Colonic mucosa (tissue), 4 donors: Measurements from ENCODE around the gene DBH. TPM values are rescaled to one million over a fixed set of nuclear protein-coding genes. Genes with fewer than 3 reads are reported as not detected.

Experiments used
- DNase-seq: peaks from one replicate; pipeline ENCODE4 v3.0.0-alpha.2; 2020
- H3K27ac ChIP-seq: fragments of 200-600 bp; one replicate; pipeline ENCODE4 v1.8.0; 2021
- H3K27me3 ChIP-seq: fragments of 200-600 bp; one replicate; pipeline ENCODE4 v1.8.0; 2021
- H3K36me3 ChIP-seq: fragments of 200-600 bp; one replicate; pipeline ENCODE4 v1.8.0; 2021
- H3K4me1 ChIP-seq: fragments of 200-600 bp; one replicate; pipeline ENCODE4 v1.8.0; 2021; ENCODE audit warnings: mild to moderate bottlenecking
- H3K4me3 ChIP-seq: fragments of 200-600 bp; one replicate; pipeline ENCODE4 v1.8.0; 2021
- H3K9ac ChIP-seq, 2 donors: one replicate each; pipeline ENCODE4 v1.7.0; 2013; ENCODE audit warnings: control low read depth in 2 of 2, low read depth in 2 of 2, low read length in 2 of 2
- H3K9me3 ChIP-seq: fragments of 200-600 bp; one replicate; pipeline ENCODE4 v1.8.0; 2021
- intact Hi-C: fragments of 100-400 bp; cut with DNase I; formaldehyde crosslinking; loops from one replicate; pipeline ENCODE4 v1.14.1; 2022
- total RNA-seq, 2 donors: library from RNA; stranded (reverse); fragmentation: NEBNext Ultra II Directional in 1 of 2; extraction: Animal tissue kit (Norgen Biotek cat#: 25700) in 1 of 2; gene quantifications; one replicate each; pipeline ENCODE4 v1.2.1, GENCODE V29; 2021
- TF ChIP-seq, protein P1 (sequence below): fragments of 200-600 bp; IDR thresholded peaks from one replicate; pipeline ENCODE4 v1.8.0; 2022; ENCODE audit warnings: antibody characterized with exemption, mild to moderate bottlenecking
- donor health status: healthy.
- donor health status: DM: no; HTN: no; CAD: no.
- donor health status: DM: no; HTN: no; CAD: no.

The DBH gene
- total RNA-seq, 2 donors from 2014 or later = not detected

- Histone ChIP-seq H3K9ac (no peak overlapping the region), H3K27ac (no peak overlapping the region), H3K4me1 (no peaks in the 10 kb centered on the region), H3K36me3 (no peaks in the 10 kb centered on the region), H3K9me3 (no peaks in the 10 kb centered on the region), H3K4me3 (no peak overlapping the region), H3K27me3 (no peaks in the 10 kb centered on the region)
- DNase-seq = no peak
- TF ChIP-seq, protein P1, sequence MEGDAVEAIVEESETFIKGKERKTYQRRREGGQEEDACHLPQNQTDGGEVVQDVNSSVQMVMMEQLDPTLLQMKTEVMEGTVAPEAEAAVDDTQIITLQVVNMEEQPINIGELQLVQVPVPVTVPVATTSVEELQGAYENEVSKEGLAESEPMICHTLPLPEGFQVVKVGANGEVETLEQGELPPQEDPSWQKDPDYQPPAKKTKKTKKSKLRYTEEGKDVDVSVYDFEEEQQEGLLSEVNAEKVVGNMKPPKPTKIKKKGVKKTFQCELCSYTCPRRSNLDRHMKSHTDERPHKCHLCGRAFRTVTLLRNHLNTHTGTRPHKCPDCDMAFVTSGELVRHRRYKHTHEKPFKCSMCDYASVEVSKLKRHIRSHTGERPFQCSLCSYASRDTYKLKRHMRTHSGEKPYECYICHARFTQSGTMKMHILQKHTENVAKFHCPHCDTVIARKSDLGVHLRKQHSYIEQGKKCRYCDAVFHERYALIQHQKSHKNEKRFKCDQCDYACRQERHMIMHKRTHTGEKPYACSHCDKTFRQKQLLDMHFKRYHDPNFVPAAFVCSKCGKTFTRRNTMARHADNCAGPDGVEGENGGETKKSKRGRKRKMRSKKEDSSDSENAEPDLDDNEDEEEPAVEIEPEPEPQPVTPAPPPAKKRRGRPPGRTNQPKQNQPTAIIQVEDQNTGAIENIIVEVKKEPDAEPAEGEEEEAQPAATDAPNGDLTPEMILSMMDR = no peak
- intact Hi-C loops = no loop called here
These were observed 3.1 kb upstream of the DBH start for GRCh38 chr9:133632806-133633680.

GRCh38 chr9:133633681-133634080 is 2.5 kb upstream of the DBH start:
- Histone ChIP-seq H3K36me3 (no peaks in the 10 kb centered on the region), H3K9ac (no peak overlapping the region), H3K4me3 (no peak overlapping the region), H3K27me3 (no peaks in the 10 kb centered on the region), H3K27ac (no peak overlapping the region), H3K4me1 (no peaks in the 10 kb centered on the region), H3K9me3 (no peaks in the 10 kb centered on the region)
- no peak for DNase-seq
- TF ChIP-seq, protein P1 = no peak
- intact Hi-C loops = no loop called here

GRCh38 chr9:133634081-133634691 is 2.0 kb upstream of the DBH start:
- Histone ChIP-seq H3K27ac (no peak overlapping the region), H3K36me3 (no peaks in the 10 kb centered on the region), H3K4me1 (no peaks in the 10 kb centered on the region), H3K4me3 (no peak overlapping the region), H3K27me3 (no peaks in the 10 kb centered on the region), H3K9ac (no peak overlapping the region), H3K9me3 (no peaks in the 10 kb centered on the region)
- no peak for DNase-seq
- TF ChIP-seq, protein P1 = no peak
- intact Hi-C loops = no loop called here

GRCh38 chr9:133635098-133635497 is 1.1 kb upstream of the DBH start:
- Histone ChIP-seq H3K9ac (no peak overlapping the region), H3K9me3 (no peaks in the 10 kb centered on the region), H3K27ac (no peak overlapping the region), H3K4me3 (no peak overlapping the region), H3K36me3 (no peaks in the 10 kb centered on the region), H3K4me1 (no peaks in the 10 kb centered on the region), H3K27me3 (no peaks in the 10 kb centered on the region)
- no peak for DNase-seq
- intact Hi-C loops = no loop called here
- TF ChIP-seq, protein P1 = no peak

DNA sequence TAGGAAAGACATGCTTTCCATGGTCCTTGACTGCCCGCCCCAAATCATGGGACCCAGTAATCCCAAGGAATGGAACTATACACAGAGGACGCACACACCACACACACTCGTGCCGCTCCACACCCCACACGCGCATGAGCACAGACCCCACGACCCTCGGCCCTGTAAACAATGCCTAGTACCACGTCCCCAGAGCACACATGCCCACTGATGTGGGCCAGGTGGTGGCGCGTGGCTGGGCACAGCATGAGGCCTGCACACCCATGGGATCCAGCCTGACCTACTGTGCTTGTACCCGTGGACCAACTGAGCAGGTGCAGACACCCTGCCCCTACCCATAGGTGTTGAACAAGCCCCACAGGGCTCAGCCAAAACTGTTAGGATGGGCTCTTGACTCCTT is 739 bp downstream of the DBH start:
- intact Hi-C loops = no loop called here
- H3K36me3 ChIP-seq = no peaks in the 10 kb centered on the region
- no peaks in the 10 kb centered on the region for H3K9me3 ChIP-seq
- H3K27me3 ChIP-seq = no peaks in the 10 kb centered on the region
- no peak overlapping the region for H3K9ac ChIP-seq
- TF ChIP-seq, protein P1 = no peak
- no peak overlapping the region for H3K4me3 ChIP-seq
- no peaks in the 10 kb centered on the region for H3K4me1 ChIP-seq
- DNase-seq = no peak
- H3K27ac ChIP-seq = no peak overlapping the region
